Stimulated activated memory B cell treated with anti-CD40 and anti-IgM and Interleukin-4, amounts not matched to agents 10 μg/mL and 1 μg/mL and 100 μg/mL, for 72 hours (primary cell): ENCODE measurements around the gene MORC4.

Source experiments
- ATAC-seq: fragments of 150-1000 bp; cut with Tn5 transposase; 2 replicates; pipeline ENCODE4 v1.10.0; 2021
- H3K27ac Mint-ChIP-seq: one replicate; pipeline ENCODE4 v1.8.0; 2022; ENCODE audit warnings: mild to moderate bottlenecking, mixed read lengths
- H3K27me3 Mint-ChIP-seq: one replicate; pipeline ENCODE4 v1.8.0; 2022; ENCODE audit warnings: mixed read lengths
- H3K36me3 Mint-ChIP-seq: one replicate; pipeline ENCODE4 v1.8.0; 2022; ENCODE audit warnings: mixed read lengths
- H3K4me1 Mint-ChIP-seq: one replicate; pipeline ENCODE4 v1.8.0; 2022; ENCODE audit warnings: mixed read lengths
- H3K4me3 Mint-ChIP-seq: one replicate; pipeline ENCODE4 v1.8.0; 2022; ENCODE audit warnings: mild to moderate bottlenecking, moderate library complexity, mixed read lengths
- H3K9me3 Mint-ChIP-seq: one replicate; pipeline ENCODE4 v1.8.0; 2022; ENCODE audit warnings: mixed read lengths

The MORC4 gene

DNA sequence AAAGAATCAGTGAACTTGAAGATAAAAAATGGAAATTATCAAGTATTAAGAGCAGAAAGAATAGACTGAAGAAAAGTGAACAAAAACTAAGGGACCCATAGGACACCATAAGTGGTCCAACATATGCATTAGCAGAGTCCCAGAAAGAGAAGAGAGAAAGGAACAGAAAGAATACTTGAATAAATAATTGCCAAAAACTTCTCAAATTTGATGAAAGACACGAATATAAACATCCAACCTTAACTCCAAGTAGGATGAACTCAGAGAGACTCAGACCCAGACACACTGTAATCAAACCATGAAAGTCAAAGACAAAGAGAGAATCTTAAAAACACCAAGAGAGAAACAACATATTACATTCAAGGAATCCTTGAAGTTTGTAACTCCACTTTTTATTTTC is 35.7 kb downstream of the MORC4 start:
- H3K4me1 Mint-ChIP-seq = no peaks in the 10 kb centered on the region
- H3K4me3 Mint-ChIP-seq = no peak overlapping the region
- no peak for ATAC-seq
- peaks cover 44% of the 10 kb centered on the region for H3K36me3 Mint-ChIP-seq
- no peak overlapping the region for H3K27ac Mint-ChIP-seq
- H3K9me3 Mint-ChIP-seq = peaks cover 10% of the 10 kb centered on the region
- no peaks in the 10 kb centered on the region for H3K27me3 Mint-ChIP-seq

GRCh38 chrX:106963111-106963510 is 36.9 kb downstream of the MORC4 start:
- Mint-ChIP-seq H3K27ac (no peak overlapping the region), H3K27me3 (no peaks in the 10 kb centered on the region), H3K36me3 (peaks cover 32% of the 10 kb centered on the region), H3K9me3 (peaks cover 6% of the 10 kb centered on the region), H3K4me1 (no peaks in the 10 kb centered on the region), H3K4me3 (no peak overlapping the region)
- no peak for ATAC-seq

DNA sequence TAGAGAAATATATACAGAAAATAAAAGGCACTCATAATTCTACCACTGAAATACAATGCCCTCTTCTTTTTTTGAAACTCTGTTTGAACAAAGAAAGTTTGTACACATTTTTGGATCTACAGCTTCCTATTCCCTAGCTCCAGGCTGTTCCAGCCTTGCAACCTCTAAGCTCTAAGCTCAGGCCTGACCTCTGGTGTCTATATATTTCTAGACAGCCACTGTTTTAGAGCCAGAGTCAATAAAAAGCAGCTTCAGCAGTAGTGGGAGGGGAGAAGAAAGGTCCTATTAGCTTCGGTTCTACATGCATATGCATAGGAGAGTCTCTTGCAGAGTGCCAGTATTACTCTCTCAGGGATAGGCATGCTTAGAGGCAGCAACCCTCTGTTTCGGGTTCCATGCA is 40.1 kb downstream of the MORC4 start:
- no peaks in the 10 kb centered on the region for H3K27me3 Mint-ChIP-seq
- no peak overlapping the region for H3K27ac Mint-ChIP-seq
- H3K36me3 Mint-ChIP-seq = peaks cover 29% of the 10 kb centered on the region
- ATAC-seq = no peak
- peaks cover 6% of the 10 kb centered on the region for H3K9me3 Mint-ChIP-seq
- H3K4me1 Mint-ChIP-seq = no peaks in the 10 kb centered on the region
- no peak overlapping the region for H3K4me3 Mint-ChIP-seq

- no peak for ATAC-seq
- H3K9me3 Mint-ChIP-seq = no peaks in the 10 kb centered on the region
- H3K27ac Mint-ChIP-seq = no peak overlapping the region
- no peaks in the 10 kb centered on the region for H3K27me3 Mint-ChIP-seq
- no peaks in the 10 kb centered on the region for H3K4me1 Mint-ChIP-seq
- H3K4me3 Mint-ChIP-seq = no peak overlapping the region
- H3K36me3 Mint-ChIP-seq = peaks cover 17% of the 10 kb centered on the region
Observed at GRCh38 chrX:106957856-106958255, 42.2 kb downstream of the MORC4 start.

DNA sequence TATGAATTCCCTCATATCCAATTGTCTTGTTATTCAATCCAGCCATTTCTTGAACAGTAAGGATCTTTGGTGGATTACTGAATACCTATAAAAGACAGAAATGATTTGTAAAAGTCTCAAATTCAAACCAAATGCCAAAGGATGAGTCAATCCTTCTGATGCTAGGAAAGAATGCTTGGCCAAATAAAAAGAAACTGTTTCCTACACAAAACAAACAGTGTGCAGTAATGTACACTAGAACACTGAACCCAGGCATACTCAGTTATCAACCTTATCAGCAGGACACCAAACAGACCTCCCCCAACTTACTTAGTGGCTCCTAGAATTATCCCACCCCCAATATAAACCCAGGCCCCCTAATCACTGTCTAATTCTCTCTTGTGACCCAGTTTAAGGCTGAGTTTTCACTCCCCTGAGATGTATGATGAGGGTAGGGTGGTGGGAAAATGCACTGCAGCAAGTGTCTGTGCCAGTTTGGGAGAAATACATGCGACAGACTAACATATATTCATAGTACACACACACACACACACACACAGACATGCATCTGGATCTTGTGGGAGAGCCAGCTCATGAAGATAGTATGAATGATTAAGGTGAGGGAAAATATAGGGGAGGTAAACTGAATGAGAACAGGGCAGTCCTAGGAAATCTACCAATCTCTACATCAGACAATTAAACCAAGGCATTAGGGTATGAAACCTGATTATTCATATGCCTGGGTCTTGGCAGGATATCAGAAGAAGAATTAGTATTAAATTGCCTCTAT is 44.8 kb downstream of the MORC4 start:
- peaks cover 17% of the 10 kb centered on the region for H3K36me3 Mint-ChIP-seq

GRCh38 chrX:106954041-106954440 is 46.0 kb downstream of the MORC4 start:
- Mint-ChIP-seq H3K9me3 (no peaks in the 10 kb centered on the region), H3K4me3 (no peak overlapping the region), H3K4me1 (no peaks in the 10 kb centered on the region), H3K27ac (no peak overlapping the region), H3K36me3 (peaks cover 23% of the 10 kb centered on the region), H3K27me3 (no peaks in the 10 kb centered on the region)
- ATAC-seq = peak; percentile 86

More for the DNA sequence above, 44.8 kb downstream of the MORC4 start:
- no peaks in the 10 kb centered on the region for H3K27me3 Mint-ChIP-seq
- ATAC-seq = no peak
- H3K4me1 Mint-ChIP-seq = no peaks in the 10 kb centered on the region
- H3K27ac Mint-ChIP-seq = no peak overlapping the region
- H3K4me3 Mint-ChIP-seq = no peak overlapping the region
- no peaks in the 10 kb centered on the region for H3K9me3 Mint-ChIP-seq

DNA sequence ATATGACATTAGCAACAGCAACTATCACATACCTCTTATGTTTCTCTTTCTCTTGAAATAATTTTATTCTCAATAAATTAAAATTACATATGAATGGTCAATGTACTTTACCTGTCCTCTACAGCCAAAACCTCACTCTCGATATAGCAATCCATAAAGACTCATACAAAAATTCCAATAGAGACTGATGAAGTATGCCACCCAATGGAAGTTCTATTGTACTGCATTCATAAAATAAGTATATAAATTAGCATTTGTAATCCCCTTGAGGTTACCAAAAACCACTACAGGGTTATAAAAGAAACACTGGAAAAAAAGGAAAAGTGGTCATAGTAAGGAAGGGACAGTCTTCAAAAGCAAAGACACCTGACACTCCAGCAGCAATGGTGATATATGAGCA is 47.0 kb downstream of the MORC4 start:
- H3K4me1 Mint-ChIP-seq = no peaks in the 10 kb centered on the region
- H3K27ac Mint-ChIP-seq = no peak overlapping the region
- H3K27me3 Mint-ChIP-seq = no peaks in the 10 kb centered on the region
- H3K9me3 Mint-ChIP-seq = no peaks in the 10 kb centered on the region
- H3K4me3 Mint-ChIP-seq = no peak overlapping the region
- H3K36me3 Mint-ChIP-seq = peaks cover 23% of the 10 kb centered on the region
- ATAC-seq = no peak

GRCh38 chrX:106952538-106952937 is 47.5 kb downstream of the MORC4 start:
- no peaks in the 10 kb centered on the region for H3K4me1 Mint-ChIP-seq
- no peak for ATAC-seq

DNA sequence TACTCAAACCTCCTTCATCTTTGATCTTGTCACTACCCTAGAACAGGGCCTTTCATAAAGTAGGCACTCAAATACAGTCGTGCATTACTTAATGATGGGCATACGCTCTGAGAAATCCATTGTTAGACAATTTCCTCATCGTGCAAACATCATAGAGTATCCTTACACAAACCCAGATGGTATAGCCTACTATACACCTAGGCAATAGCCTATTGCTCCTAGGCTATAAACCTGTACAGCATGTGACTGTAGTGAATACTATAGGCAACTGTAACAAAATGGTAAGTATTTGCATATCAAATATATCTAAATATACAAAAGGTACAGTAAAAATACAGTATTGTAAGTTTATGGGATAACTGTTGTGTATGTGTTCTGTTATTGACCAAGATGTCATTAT is 47.9 kb downstream of the MORC4 start:
- Mint-ChIP-seq H3K27me3 (no peaks in the 10 kb centered on the region), H3K4me3 (no peak overlapping the region), H3K9me3 (no peaks in the 10 kb centered on the region), H3K27ac (no peak overlapping the region), H3K4me1 (no peaks in the 10 kb centered on the region), H3K36me3 (peaks cover 23% of the 10 kb centered on the region)
- no peak for ATAC-seq

More at GRCh38 chrX:106952538-106952937, 47.5 kb downstream of the MORC4 start:
- Mint-ChIP-seq H3K27ac (no peak overlapping the region), H3K4me3 (no peak overlapping the region), H3K27me3 (no peaks in the 10 kb centered on the region), H3K9me3 (no peaks in the 10 kb centered on the region), H3K36me3 (peaks cover 23% of the 10 kb centered on the region)

GRCh38 chrX:106951230-106951629 is 48.8 kb downstream of the MORC4 start:
- no peak overlapping the region for H3K27ac Mint-ChIP-seq
- H3K27me3 Mint-ChIP-seq = no peaks in the 10 kb centered on the region
- ATAC-seq = no peak
- no peak overlapping the region for H3K4me3 Mint-ChIP-seq
- no peaks in the 10 kb centered on the region for H3K9me3 Mint-ChIP-seq
- H3K4me1 Mint-ChIP-seq = no peaks in the 10 kb centered on the region
- H3K36me3 Mint-ChIP-seq = peaks cover 17% of the 10 kb centered on the region

DNA sequence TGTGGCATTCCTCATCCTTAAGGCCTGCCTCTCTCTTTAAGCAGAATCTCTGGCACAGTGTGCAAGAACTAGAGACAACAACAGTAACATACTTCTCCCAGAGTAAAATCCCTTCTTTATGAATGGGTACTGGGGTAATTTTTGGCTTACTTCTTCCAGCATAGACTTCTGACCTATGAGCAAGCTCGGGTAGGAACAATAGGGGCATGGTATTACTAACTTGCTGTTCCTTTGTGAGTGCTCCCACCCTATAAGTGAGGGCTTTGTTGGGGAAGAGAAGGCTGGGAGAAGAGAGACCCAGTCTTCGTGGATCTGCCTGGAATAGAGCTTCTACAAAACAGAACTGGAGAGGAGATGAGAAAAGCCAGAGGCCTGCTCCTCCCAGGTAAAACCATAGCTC is 49.6 kb downstream of the MORC4 start:
- no peak overlapping the region for H3K27ac Mint-ChIP-seq
- H3K4me1 Mint-ChIP-seq = no peaks in the 10 kb centered on the region
- H3K9me3 Mint-ChIP-seq = no peaks in the 10 kb centered on the region
- ATAC-seq = no peak
- no peaks in the 10 kb centered on the region for H3K27me3 Mint-ChIP-seq
- H3K4me3 Mint-ChIP-seq = no peak overlapping the region
- H3K36me3 Mint-ChIP-seq = peaks cover 8% of the 10 kb centered on the region

GRCh38 chrX:106949366-106949765 is 50.6 kb downstream of the MORC4 start:
- peaks cover 5% of the 10 kb centered on the region for H3K36me3 Mint-ChIP-seq
- no peak overlapping the region for H3K27ac Mint-ChIP-seq
- no peak for ATAC-seq
- H3K27me3 Mint-ChIP-seq = no peaks in the 10 kb centered on the region
- no peaks in the 10 kb centered on the region for H3K4me1 Mint-ChIP-seq
- no peaks in the 10 kb centered on the region for H3K9me3 Mint-ChIP-seq
- no peak overlapping the region for H3K4me3 Mint-ChIP-seq

DNA sequence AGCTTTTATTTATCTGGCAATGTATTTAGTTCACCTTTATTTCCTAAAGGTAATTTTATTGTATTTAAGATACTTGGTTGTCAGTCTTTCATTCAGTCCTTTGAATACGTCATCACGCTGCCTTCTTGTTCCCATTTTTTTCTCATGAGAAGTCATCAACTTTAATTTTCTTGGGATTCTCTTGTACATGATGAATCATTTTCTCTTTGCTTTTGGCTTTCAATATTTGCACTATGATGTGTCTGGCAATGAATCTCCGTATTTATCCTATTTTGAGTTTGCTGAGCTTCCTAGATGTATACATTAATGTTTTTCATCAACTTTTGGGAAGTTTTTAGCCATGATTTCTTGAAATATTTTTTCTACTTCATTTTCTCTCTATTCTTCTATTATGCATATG is 51.4 kb downstream of the MORC4 start:
- Mint-ChIP-seq H3K27ac (no peak overlapping the region), H3K36me3 (peaks cover 5% of the 10 kb centered on the region), H3K9me3 (no peaks in the 10 kb centered on the region), H3K27me3 (no peaks in the 10 kb centered on the region), H3K4me3 (no peak overlapping the region), H3K4me1 (no peaks in the 10 kb centered on the region)
- no peak for ATAC-seq

GRCh38 chrX:106946464-106946863 is 53.5 kb downstream of the MORC4 start:
- Mint-ChIP-seq H3K4me1 (no peaks in the 10 kb centered on the region), H3K4me3 (no peak overlapping the region), H3K27me3 (no peaks in the 10 kb centered on the region), H3K36me3 (peaks cover 17% of the 10 kb centered on the region), H3K9me3 (no peaks in the 10 kb centered on the region), H3K27ac (no peak overlapping the region)
- no peak for ATAC-seq

GRCh38 chrX:106940068-106940467 is 59.9 kb downstream of the MORC4 start:
- H3K4me1 Mint-ChIP-seq = no peaks in the 10 kb centered on the region
- peaks cover 19% of the 10 kb centered on the region for H3K36me3 Mint-ChIP-seq
- H3K27me3 Mint-ChIP-seq = no peaks in the 10 kb centered on the region
- no peak overlapping the region for H3K4me3 Mint-ChIP-seq
- H3K9me3 Mint-ChIP-seq = no peaks in the 10 kb centered on the region
- no peak overlapping the region for H3K27ac Mint-ChIP-seq
- ATAC-seq = no peak

GRCh38 chrX:106939566-106939965 is 60.4 kb downstream of the MORC4 start:
- Mint-ChIP-seq H3K9me3 (no peaks in the 10 kb centered on the region), H3K27me3 (no peaks in the 10 kb centered on the region), H3K27ac (no peak overlapping the region), H3K36me3 (peaks cover 19% of the 10 kb centered on the region), H3K4me3 (no peak overlapping the region), H3K4me1 (no peaks in the 10 kb centered on the region)
- ATAC-seq = no peak
